HepG2 (cell line): ENCODE data around the gene CIITA. TPM values are rescaled to one million over a fixed set of nuclear protein-coding genes. Genes with fewer than 3 reads are reported as not detected.
A peak's percentile ranks its signal among the peaks of the same experiment; 100 is the strongest.

ENCODE experiments used
- ARID5B ChIP-seq: IDR thresholded peaks from 2 replicates; pipeline ENCODE4 v1.4.0; 2020; ENCODE audit warnings: mild to moderate bottlenecking, missing genetic modification reagents
- DNMT3B ChIP-seq: conservative IDR thresholded peaks from 2 replicates; pipeline ENCODE4 v1.6.1; 2016; ENCODE audit warnings: missing biosample characterization, control low read depth
- KLF9 ChIP-seq: IDR thresholded peaks from 2 replicates; pipeline ENCODE4 v1.6.1; 2016; ENCODE audit warnings: low read depth
- MAX ChIP-seq: IDR thresholded peaks from 2 replicates; pipeline ENCODE4 v1.6.1; 2012; ENCODE audit warnings: inconsistent platforms
- MED1 ChIP-seq: sonication (generic); formaldehyde crosslinking; IDR thresholded peaks from 2 replicates; pipeline ENCODE4 v1.4.0; 2020; ENCODE audit warnings: missing genetic modification reagents
- POLR2AphosphoS2 ChIP-seq: IDR thresholded peaks from 2 replicates; pipeline ENCODE4 v1.6.1; 2011; ENCODE audit warnings: low read depth, low read length, improper control_type of control experiment
- RBAK ChIP-seq: sonication (generic); formaldehyde crosslinking; IDR thresholded peaks from 2 replicates; pipeline ENCODE4 v1.5.1; 2020; ENCODE audit warnings: mild to moderate bottlenecking, missing genetic modification reagents
- RXRA ChIP-seq: sonication (generic); formaldehyde crosslinking; IDR thresholded peaks from 2 replicates; pipeline ENCODE4 v1.5.1; 2020; ENCODE audit warnings: missing genetic modification reagents
- SALL1 ChIP-seq: sonication (generic); formaldehyde crosslinking; IDR thresholded peaks from 2 replicates; pipeline ENCODE4 v1.8.0; 2022; ENCODE audit warnings: mild to moderate bottlenecking, missing genetic modification reagents
- SNAPC5 ChIP-seq: sonication (generic); formaldehyde crosslinking; IDR thresholded peaks from 2 replicates; pipeline ENCODE4 v1.8.1; 2023; ENCODE audit warnings: mild to moderate bottlenecking, missing genetic modification reagents, borderline replicate concordance
- SOX6 ChIP-seq, 2 experiments: fragments of 450-650 bp in 1 of 2; sonication (generic) in 1 of 2; formaldehyde crosslinking in 1 of 2; IDR thresholded peaks; 2 replicates each; pipeline versions ENCODE4 v1.4.0 to v1.6.1; 2017 to 2020; ENCODE audit warnings: antibody characterized with exemption in 1 of 2, mild to moderate bottlenecking in 1 of 2, missing genetic modification reagents in 1 of 2
- TAF15 ChIP-seq: fragments of 200-400 bp; formaldehyde crosslinking; IDR thresholded peaks from one replicate; pipeline ENCODE4 v1.6.1; 2018; ENCODE audit warnings: mild to moderate bottlenecking, low read depth, low read length; ENCODE audit not compliant: poor library complexity, severe bottlenecking
- TARDBP ChIP-seq: sonication (generic); formaldehyde crosslinking; IDR thresholded peaks from 2 replicates; pipeline ENCODE4 v1.8.0; 2022; ENCODE audit warnings: mild to moderate bottlenecking, missing genetic modification reagents
- TRIM22 ChIP-seq: fragments of 450-650 bp; IDR thresholded peaks from 2 replicates; pipeline ENCODE4 v1.6.1; 2017
- ZBTB42 ChIP-seq: sonication (generic); formaldehyde crosslinking; IDR thresholded peaks from 2 replicates; pipeline ENCODE4 v1.5.0; 2020; ENCODE audit warnings: mild to moderate bottlenecking, missing genetic modification reagents
- ZIK1 ChIP-seq: sonication (generic); formaldehyde crosslinking; IDR thresholded peaks from 2 replicates; pipeline ENCODE4 v1.5.0; 2020; ENCODE audit warnings: mild to moderate bottlenecking, low read depth, missing genetic modification reagents, borderline replicate concordance
- ZMAT3 ChIP-seq: sonication (generic); formaldehyde crosslinking; conservative IDR thresholded peaks from 2 replicates; pipeline ENCODE4 v1.7.0; 2021; ENCODE audit warnings: missing genetic modification reagents
- ZNF234 ChIP-seq: sonication (generic); formaldehyde crosslinking; conservative IDR thresholded peaks from 2 replicates; pipeline ENCODE4 v1.5.1; 2020; ENCODE audit warnings: mild to moderate bottlenecking, missing genetic modification reagents
- ZNF337 ChIP-seq: sonication (generic); formaldehyde crosslinking; IDR thresholded peaks from 2 replicates; pipeline ENCODE4 v1.5.1; 2020; ENCODE audit warnings: missing genetic modification reagents, low read depth, mild to moderate bottlenecking, borderline replicate concordance
- ZNF451 ChIP-seq: sonication (generic); formaldehyde crosslinking; IDR thresholded peaks from 2 replicates; pipeline ENCODE4 v1.5.0; 2020; ENCODE audit warnings: mild to moderate bottlenecking, missing genetic modification reagents
- ZNF530 ChIP-seq: sonication (generic); formaldehyde crosslinking; IDR thresholded peaks from 2 replicates; pipeline ENCODE4 v1.5.0; 2020; ENCODE audit warnings: low read depth, mild to moderate bottlenecking, missing genetic modification reagents
- ZNF549 ChIP-seq: sonication (generic); formaldehyde crosslinking; IDR thresholded peaks from 2 replicates; pipeline ENCODE4 v1.5.0; 2020; ENCODE audit warnings: missing genetic modification reagents
- ZNF569 ChIP-seq: sonication (generic); formaldehyde crosslinking; IDR thresholded peaks from 2 replicates; pipeline ENCODE4 v1.5.0; 2020; ENCODE audit warnings: mild to moderate bottlenecking, missing genetic modification reagents, moderate library complexity, borderline replicate concordance
- ZNF614 ChIP-seq: IDR thresholded peaks from 2 replicates; pipeline ENCODE4 v1.6.1; 2018; ENCODE audit warnings: missing biosample characterization, missing genetic modification reagents, inconsistent platforms, borderline replicate concordance
- polyA plus RNA-seq, 8 experiments: library from polyadenylated mRNA; depleted of rRNA in 3 of 8; stranded (reverse) in 7 of 8; unstranded in 1 of 8; fragments of >200 nt; fragmentation: Illumina TruSeq in 4 of 8; extraction: Trizol in 4 of 8; gene quantifications; 2 replicates each; pipeline versions ENCODE4 v1.2.1 to v1.2.3, GENCODE V29; 2011 to 2016; ENCODE audit warnings: low read depth in 4 of 8, missing spikeins in 1 of 8, mixed read lengths in 1 of 8; ENCODE audit not compliant: insufficient read depth in 1 of 8
- total RNA-seq, 5 experiments: library from RNA; depleted of rRNA; stranded (reverse); fragments of >200 nt; fragmentation: Illumina TruSeq; extraction: Trizol; gene quantifications; 2 replicates each; pipeline ENCODE4 v1.2.3, GENCODE V29; 2016; ENCODE audit warnings: low read depth in 1 of 5

Gene CIITA
- total and polyA plus RNA-seq, 2 of the 13 experiments (the other 11 are each of a cell fraction or from before 2014, with no cell fraction given), result 0.08 to 0.09 TPM

- TF ChIP-seq ZNF614 (CRISPR knock-in tag), result peak; percentile 91; the same call in 1 of the 2 replicates
- TF ChIP-seq ZNF549, result no peak
- no peak for TF ChIP-seq TRIM22
- TF ChIP-seq SALL1, result peak; percentile 95
- TF ChIP-seq SNAPC5, result no peak; the same call in 1 of the 2 replicates
- TF ChIP-seq ZNF569 (CRISPR knock-in tag), result 0 out of 2 replicates have a peak, but pooled peaks have one; percentile 64
- peak; percentile 78; the same call in 1 of the 2 replicates for TF ChIP-seq ZNF337 (CRISPR knock-in tag)
- peak; percentile 72; the same call in 1 of the 2 replicates for TF ChIP-seq RBAK (CRISPR knock-in tag)
- no peak for TF ChIP-seq SOX6 (IDR thresholded peaks at IDR 0.05)
- peak; percentile 73 for TF ChIP-seq SOX6 (CRISPR knock-in tag; IDR thresholded peaks at IDR 0.05)
- peak; percentile 21; the same call in 1 of the 2 replicates for TF ChIP-seq ZNF234
- peak; percentile 94 for TF ChIP-seq RXRA (CRISPR knock-in tag)
- TF ChIP-seq ARID5B (CRISPR knock-in tag), result peak; percentile 79
- peak; percentile 51; the same call in 1 of the 2 replicates for TF ChIP-seq ZMAT3 (CRISPR knock-in tag)
- TF ChIP-seq ZIK1, result peak; percentile 90; the same call in 1 of the 2 replicates
- TF ChIP-seq ZNF451 (CRISPR knock-in tag), result peak; percentile 71; the same call in 1 of the 2 replicates
- no peak for TF ChIP-seq POLR2AphosphoS2
- TF ChIP-seq MAX, result peak; percentile 83
- no peak for TF ChIP-seq ZNF530 (CRISPR knock-in tag)
- peak; percentile 89 for TF ChIP-seq MED1 (CRISPR knock-in tag)
- TF ChIP-seq ZBTB42, result no peak; the same call in 1 of the 2 replicates
- peak; percentile 99 for TF ChIP-seq TARDBP
- peak; percentile 73; the same call in 1 of the 2 replicates for TF ChIP-seq DNMT3B (CRISPR knock-in tag)
- TF ChIP-seq TAF15, result peak; percentile 42
- TF ChIP-seq KLF9 (CRISPR knock-in tag), result peak; percentile 93; the same call in 1 of the 2 replicates
Observed at GRCh38 chr16:10944249-10945064, 67.5 kb downstream of the CIITA start, which contains the start of gene CLEC16A (continued).
